Right lobe of liver (tissue), 6 donors: Measurements from ENCODE around the gene KLRK1. TPM values are rescaled to one million over a fixed set of nuclear protein-coding genes. Genes with fewer than 3 reads are reported as not detected.
"Not testable (repeated sequence)": the region's sequence is repeated elsewhere in the genome, so short reads cannot be mapped to it uniquely, and the experiment has no call there.

Experiments
- ATAC-seq, 4 donors: fragments of 200-7000 bp; cut with Tn5 transposase; one replicate each; pipeline ENCODE4 v1.9.1; 2020; ENCODE audit warnings: mild to moderate bottlenecking in 4 of 4, moderate library complexity in 4 of 4
- DNase-seq, 3 donors: peaks; one replicate each; pipeline ENCODE4 v3.0.0-alpha.2; 2020
- H3K27ac ChIP-seq, 3 donors: fragments of 200-600 bp; one replicate each; pipeline ENCODE4 v1.8.0; 2022
- H3K27me3 ChIP-seq, 2 donors: fragments of 200-600 bp; one replicate each; pipeline ENCODE4 v1.8.0; 2022
- H3K36me3 ChIP-seq, 4 donors: fragments of 200-600 bp; sonication (generic) in 1 of 4; one replicate each; pipeline versions ENCODE4 v1.5.1 to v1.8.0; 2017 to 2022; ENCODE audit warnings: control low read depth in 1 of 4
- H3K4me1 ChIP-seq, 4 donors: fragments of 200-600 bp; sonication (generic) in 1 of 4; one replicate each; pipeline versions ENCODE4 v1.5.1 to v1.8.0; 2017 to 2022; ENCODE audit warnings: control low read depth in 1 of 4
- H3K4me3 ChIP-seq, 3 donors: fragments of 200-600 bp; one replicate each; pipeline ENCODE4 v1.8.0; 2022
- H3K9me3 ChIP-seq, 4 donors: fragments of 200-600 bp; sonication (generic) in 1 of 4; one replicate each; pipeline versions ENCODE4 v1.5.1 to v1.8.0; 2017 to 2022; ENCODE audit warnings: control low read depth in 1 of 4
- CTCF ChIP-seq, 4 donors: fragments of 200-600 bp in 3 of 4; fragments of 450-650 bp in 1 of 4; IDR thresholded peaks; one replicate each; pipeline versions ENCODE4 v1.5.1 to v1.8.0; 2016 to 2022; ENCODE audit warnings: antibody characterized with exemption in 4 of 4, mild to moderate bottlenecking in 2 of 4
- POLR2A ChIP-seq: fragments of 450-650 bp; IDR thresholded peaks from one replicate; pipeline ENCODE4 v1.6.1; 2017; ENCODE audit warnings: antibody characterized with exemption, mild to moderate bottlenecking
- WGBS: methylation state at CpG from one replicate; pipeline ENCODE4 v1.1.6; 2018; ENCODE audit warnings: low coverage, low lambda C conversion rate; ENCODE audit not compliant: insufficient coverage; ENCODE audit errors: missing lambda C conversion rate; 5-methylcytosine and 5-hydroxymethylcytosine counted together
- intact Hi-C, 2 donors: fragments of 100-400 bp; cut with DNase I; formaldehyde crosslinking; loops; one replicate each; pipeline versions ENCODE4 v1.11.2 to v1.14.1; 2022
- total RNA-seq, 6 experiments: library from RNA; depleted of rRNA in 2 of 6; stranded (reverse); fragments of >200 nt in 2 of 6; fragmentation: NEBNext Ultra II Directional in 3 of 6; extraction: Animal tissue kit (Norgen Biotek cat#: 25700) in 3 of 6; gene quantifications; one replicate each; pipeline versions ENCODE4 v1.1.0 to v1.2.4, GENCODE V29; 2016 to 2023
- donor health status: DM: no; HTN: yes; CAD: no.
- donor health status: DM: no; HTN: no; CAD: no.
- donor health status: DM: no; HTN: no; CAD: no.
- donor health status: DM: no; HTN: yes; CAD: no.
- donor health status: DM: no; HTN: yes; CAD: no.

KLRK1 gene
- total RNA-seq, 6 experiments from 2014 or later: 0.24 to 1.5 (median 1.0) TPM

GRCh38 chr12:10339053-10339840, 50.6 kb downstream of the KLRK1 start:
- Histone ChIP-seq H3K9me3 (no peaks in the 10 kb centered on the region), H3K27ac (no peak overlapping the region), H3K4me1 (no peaks in the 10 kb centered on the region), H3K36me3 (no peaks in the 10 kb centered on the region), H3K27me3 (no peaks in the 10 kb centered on the region), H3K4me3 (no peak overlapping the region)
- 64% methylated on average over 9 of the region's 9 CpGs for WGBS
- DNase-seq (no peak), ATAC-seq (no peak)
- intact Hi-C loops: loop anchor here in 1 of 2 donors (10.0 kb wide), 1 partner anchor 226 kb away; no protein-coding TSS in a partner anchor
- TF ChIP-seq POLR2A (no peak), CTCF (IDR thresholded peaks at IDR 0.05) (no peak)

- not testable (repeated sequence) for H3K4me3 ChIP-seq, H3K9me3 ChIP-seq, DNase-seq, H3K4me1 ChIP-seq, ATAC-seq, H3K36me3 ChIP-seq, H3K27me3 ChIP-seq, H3K27ac ChIP-seq
- intact Hi-C loops: loop anchor here in 1 of 2 donors (10.0 kb wide), 1 partner anchor 226 kb away; no protein-coding TSS in a partner anchor
- WGBS: 65% methylated on average over 3 of the region's 4 CpGs
Observed at GRCh38 chr12:10338470-10338869, 51.4 kb downstream of the KLRK1 start.

- not testable (repeated sequence) for H3K27ac ChIP-seq, H3K4me1 ChIP-seq, H3K36me3 ChIP-seq, H3K27me3 ChIP-seq, ATAC-seq, H3K4me3 ChIP-seq, H3K9me3 ChIP-seq, DNase-seq
- 43% methylated on average over 4 of the region's 4 CpGs for WGBS
- intact Hi-C loops: loop anchor here in 1 of 2 donors (10.0 kb wide), 1 partner anchor 229 kb away; no protein-coding TSS in a partner anchor
Observed at GRCh38 chr12:10336196-10336595, 53.6 kb downstream of the KLRK1 start.

- H3K36me3 ChIP-seq: no peaks in the 10 kb centered on the region
- no peak overlapping the region for H3K27ac ChIP-seq
- ATAC-seq: peak; percentile 73 to 85 (median 82)
- no peak overlapping the region for H3K4me3 ChIP-seq
- TF ChIP-seq CTCF (IDR thresholded peaks at IDR 0.05) (peak; percentile 61 to 75 (median 64)), POLR2A (no peak)
- H3K9me3 ChIP-seq: no peaks in the 10 kb centered on the region
- H3K27me3 ChIP-seq: no peaks in the 10 kb centered on the region
- WGBS: 43% methylated on average over 2 of the region's 2 CpGs
- intact Hi-C loops: loop anchor here in 1 of 2 donors (10.0 kb wide), 1 partner anchor 233 kb away; no protein-coding TSS in a partner anchor
- no peak for DNase-seq
- H3K4me1 ChIP-seq: no peaks in the 10 kb centered on the region
Observed at GRCh38 chr12:10331642-10332239, 58.1 kb downstream of the KLRK1 start.

GRCh38 chr12:10328691-10329090, 61.1 kb downstream of the KLRK1 start:
- H3K36me3 ChIP-seq, H3K27me3 ChIP-seq, ATAC-seq, intact Hi-C loops, H3K4me3 ChIP-seq, H3K9me3 ChIP-seq, H3K4me1 ChIP-seq, DNase-seq, H3K27ac ChIP-seq: not testable (repeated sequence)
- WGBS: 71% methylated on average over 2 of the region's 2 CpGs

Other genes with a start within 250 kb of the KLRK1 start
- 1 to 10 TPM in 2 of 6 experiments, under 1 TPM in 2, not detected in 2; 0.23 to 3.9 (median 0.77) TPM for gene OLR1, start 217.9 kb downstream of the KLRK1 start, total RNA-seq
- gene TMEM52B, start 211.0 kb downstream of the KLRK1 start, total RNA-seq: under 1 TPM in 2 of 6 experiments, not detected in 4; 0.06 TPM
- gene GABARAPL1, start 177.2 kb downstream of the KLRK1 start, total RNA-seq: 100 to 1,000 TPM in 1 of 6 experiments, 10 to 100 TPM in 5; 59.5 to 123 (median 83.4) TPM
- gene KLRD1, start 82.2 kb downstream of the KLRK1 start, total RNA-seq: 1 to 10 TPM in 3 of 6 experiments, under 1 TPM in 3; 0.68 to 2.3 (median 1.1) TPM
- under 1 TPM in 1 of 6 experiments, not detected in 5; 0.39 TPM for gene KLRC4, start 19.7 kb upstream of the KLRK1 start, total RNA-seq
- not detected for gene KLRC3, start 30.6 kb upstream of the KLRK1 start, total RNA-seq
- gene KLRC2, start 46.0 kb upstream of the KLRK1 start, total RNA-seq: under 1 TPM in 4 of 6 experiments, not detected in 2; 0.31 to 0.68 (median 0.48) TPM
- gene KLRC1, start 63.3 kb upstream of the KLRK1 start, total RNA-seq: under 1 TPM in 4 of 6 experiments, not detected in 2; 0.20 to 0.61 (median 0.28) TPM
- 1 to 10 TPM in 1 of 6 experiments, under 1 TPM in 3, not detected in 2; 0.19 to 1.4 (median 0.24) TPM for gene EIF2S3B, start 115.8 kb upstream of the KLRK1 start, total RNA-seq
- 10 to 100 TPM in 1 of 6 experiments, 1 to 10 TPM in 5; 6.6 to 11.8 (median 9.6) TPM for gene MAGOHB, start 223.6 kb upstream of the KLRK1 start, total RNA-seq